Osteoblast (primary cell): Measurements from ENCODE around the gene LPO. TPM values are rescaled to one million over a fixed set of nuclear protein-coding genes. Genes with fewer than 3 reads are reported as not detected.
A peak's percentile ranks its signal among the peaks of the same experiment; 100 is the strongest.

Source experiments
- DNase-seq: peaks from one replicate; pipeline ENCODE4 v3.0.0; 2011; ENCODE audit warnings: low spot score, mixed read lengths; ENCODE audit not compliant: insufficient read length; ENCODE audit errors: missing footprints
- H2AFZ ChIP-seq: 2 replicates; pipeline ENCODE4 v1.6.0; 2011; ENCODE audit warnings: mild to moderate bottlenecking, low read length
- H3K27ac ChIP-seq: 2 replicates; pipeline ENCODE4 v1.5.1; 2011; ENCODE audit warnings: mild to moderate bottlenecking, low read depth, low read length, moderate library complexity
- H3K27me3 ChIP-seq: 2 replicates; pipeline ENCODE4 v1.6.0; 2012; ENCODE audit warnings: mild to moderate bottlenecking, control low read depth, inconsistent platforms, low read length, moderate library complexity; ENCODE audit not compliant: insufficient read depth
- H3K36me3 ChIP-seq: 2 replicates; pipeline ENCODE4 v1.5.1; 2011; ENCODE audit warnings: mild to moderate bottlenecking, low read length, control low read depth, moderate library complexity; ENCODE audit not compliant: insufficient read depth
- H3K4me1 ChIP-seq: 2 replicates; pipeline ENCODE4 v1.5.1; 2011; ENCODE audit warnings: mild to moderate bottlenecking, low read length, control low read depth, moderate library complexity; ENCODE audit not compliant: insufficient read depth
- H3K4me2 ChIP-seq: 2 replicates; pipeline ENCODE4 v1.6.0; 2011; ENCODE audit warnings: mild to moderate bottlenecking, low read length; ENCODE audit not compliant: insufficient read depth
- H3K4me3 ChIP-seq: fragments of 200-600 bp; sonication (generic); 3 replicates; pipeline ENCODE4 v1.5.1; 2012; ENCODE audit warnings: mild to moderate bottlenecking, low read length, inconsistent platforms; ENCODE audit not compliant: insufficient read depth
- H3K79me2 ChIP-seq: 2 replicates; pipeline ENCODE4 v1.6.0; 2012; ENCODE audit warnings: mild to moderate bottlenecking, low read length, control low read depth, inconsistent platforms; ENCODE audit not compliant: insufficient read depth
- H3K9me3 ChIP-seq: 2 replicates; pipeline ENCODE4 v1.5.1; 2011; ENCODE audit warnings: low read depth, low read length, control low read depth
- H4K20me1 ChIP-seq: 2 replicates; pipeline ENCODE4 v1.6.0; 2012; ENCODE audit warnings: mild to moderate bottlenecking, low read length, control low read depth; ENCODE audit not compliant: insufficient read depth
- CTCF ChIP-seq: IDR thresholded peaks from 2 replicates; pipeline ENCODE4 v1.5.1; 2011; ENCODE audit warnings: mild to moderate bottlenecking, low read depth, low read length, moderate library complexity; ENCODE audit errors: extremely low read depth
- total RNA-seq: library from RNA; depleted of rRNA; stranded (reverse); fragments of >200 nt; gene quantifications from 2 replicates; pipeline ENCODE4 v1.2.3, GENCODE V29; 2012

The LPO gene
- total RNA-seq, 1 donor, result not detected

- H3K27me3 ChIP-seq, result peaks cover 30% of the 10 kb centered on the region
- no peaks in the 10 kb centered on the region for H4K20me1 ChIP-seq
- DNase-seq, result no peak
- peak overlapping the region; percentile 92 for H3K4me2 ChIP-seq
- no peaks in the 10 kb centered on the region for H3K36me3 ChIP-seq
- TF ChIP-seq CTCF, result no peak
- no peaks in the 10 kb centered on the region for H3K9me3 ChIP-seq
- peak overlapping the region; percentile 68 for H3K4me3 ChIP-seq
- H3K27ac ChIP-seq, result no peak overlapping the region
- no peaks in the 10 kb centered on the region for H3K79me2 ChIP-seq
- H2AFZ ChIP-seq, result peak overlapping the region; percentile 93
- H3K4me1 ChIP-seq, result no peaks in the 10 kb centered on the region
Measured at GRCh38 chr17:58248955-58249269, 10.5 kb downstream of the LPO start.

- Histone ChIP-seq H3K79me2 (no peaks in the 10 kb centered on the region), H2AFZ (peak overlapping the region; percentile 93), H3K27ac (no peak overlapping the region), H3K36me3 (no peaks in the 10 kb centered on the region), H3K4me1 (no peaks in the 10 kb centered on the region), H3K4me2 (peak overlapping the region; percentile 92), H4K20me1 (no peaks in the 10 kb centered on the region), H3K9me3 (no peaks in the 10 kb centered on the region), H3K4me3 (peak overlapping the region; percentile 68), H3K27me3 (peaks cover 30% of the 10 kb centered on the region)
- TF ChIP-seq CTCF, result peak; percentile 76
- DNase-seq, result peak; percentile 98
Measured at GRCh38 chr17:58249270-58250133, 11.1 kb downstream of the LPO start.

- DNase-seq, result no peak
- H3K9me3 ChIP-seq, result no peaks in the 10 kb centered on the region
- H3K4me1 ChIP-seq, result no peaks in the 10 kb centered on the region
- H2AFZ ChIP-seq, result no peak overlapping the region
- TF ChIP-seq CTCF, result no peak
- no peak overlapping the region for H3K4me3 ChIP-seq
- no peaks in the 10 kb centered on the region for H3K36me3 ChIP-seq
- H3K79me2 ChIP-seq, result no peaks in the 10 kb centered on the region
- peaks cover 30% of the 10 kb centered on the region for H3K27me3 ChIP-seq
- H4K20me1 ChIP-seq, result no peaks in the 10 kb centered on the region
- no peak overlapping the region for H3K27ac ChIP-seq
- no peak overlapping the region for H3K4me2 ChIP-seq
Measured at GRCh38 chr17:58250344-58251011, 12.1 kb downstream of the LPO start.

GRCh38 chr17:58252141-58252540, 13.8 kb downstream of the LPO start:
- Histone ChIP-seq H3K79me2 (no peaks in the 10 kb centered on the region), H3K4me3 (no peak overlapping the region), H3K4me1 (no peaks in the 10 kb centered on the region), H3K36me3 (no peaks in the 10 kb centered on the region), H3K27ac (no peak overlapping the region), H2AFZ (no peak overlapping the region), H3K9me3 (no peaks in the 10 kb centered on the region), H3K27me3 (peaks cover 30% of the 10 kb centered on the region), H4K20me1 (no peaks in the 10 kb centered on the region), H3K4me2 (no peak overlapping the region)
- TF ChIP-seq CTCF, result no peak
- DNase-seq, result no peak
